Lower leg skin (tissue), 4 donors: Measurements from ENCODE around the gene HERC5. TPM values are rescaled to one million over a fixed set of nuclear protein-coding genes. Genes with fewer than 3 reads are reported as not detected.

Experiments used
- DNase-seq, 2 donors: peaks; one replicate each; pipeline ENCODE4 v3.0.0-alpha.2; 2019; ENCODE audit warnings: low spot score in 2 of 2
- H3K4me3 ChIP-seq: fragments of 200-600 bp; sonication (generic); 2 replicates; pipeline ENCODE4 v1.5.1; 2017; ENCODE audit warnings: mild to moderate bottlenecking, low read depth; ENCODE audit not compliant: poor library complexity, severe bottlenecking
- CTCF ChIP-seq, 3 donors: fragments of 450-650 bp; IDR thresholded peaks; one replicate each; pipeline ENCODE4 v1.5.1; 2016; ENCODE audit warnings: antibody characterized with exemption in 3 of 3, mild to moderate bottlenecking in 3 of 3, moderate library complexity in 2 of 3
- POLR2A ChIP-seq, 2 donors: fragments of 450-650 bp; IDR thresholded peaks; one replicate each; pipeline ENCODE4 v1.6.1; 2016 to 2017; ENCODE audit warnings: antibody characterized with exemption in 2 of 2, mild to moderate bottlenecking in 1 of 2, moderate library complexity in 1 of 2
- WGBS, 2 donors: methylation state at CpG; one replicate each; pipeline ENCODE4 v1.1.5; 2018; 5-methylcytosine and 5-hydroxymethylcytosine counted together
- intact Hi-C: fragments of 100-400 bp; cut with DNase I; formaldehyde crosslinking; loops from one replicate; pipeline ENCODE4 v1.15.0; 2023; ENCODE audit warnings: low total_unique reads
- total RNA-seq, 4 donors: library from RNA; depleted of rRNA; stranded (reverse); fragments of >200 nt; gene quantifications; one replicate each; pipeline ENCODE4 v1.1.0, GENCODE V29; 2016

Gene HERC5
- total RNA-seq, 4 donors from 2014 or later: 0.51 to 2.7 (median 1.9) TPM

DNA sequence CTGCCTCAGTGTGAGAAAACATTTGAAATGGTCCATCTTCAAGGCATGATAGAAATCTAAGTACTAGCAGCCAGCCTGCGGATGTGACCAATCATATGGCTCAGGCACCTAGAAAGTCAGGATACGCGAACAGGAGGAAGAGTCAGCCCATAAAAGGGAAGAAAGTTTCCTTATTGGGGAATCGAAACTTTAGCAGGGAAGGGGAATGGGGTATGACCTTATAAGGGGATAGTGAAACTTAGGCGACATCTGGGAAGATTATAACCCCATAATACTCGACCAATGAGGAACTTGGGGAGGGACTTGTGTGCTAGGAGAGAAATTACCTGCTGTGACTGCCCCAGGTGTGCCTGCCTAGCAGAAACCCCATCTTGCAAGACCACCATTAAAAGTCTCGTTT lies 92.9 kb downstream of the HERC5 start:
- DNase-seq: no peak
- H3K4me3 ChIP-seq: no peak overlapping the region
- TF ChIP-seq POLR2A (IDR thresholded peaks at IDR 0.05) (no peak), CTCF (IDR thresholded peaks at IDR 0.05) (no peak)
- WGBS, 2 donors: 88 to 89% methylated on average over 7 of the region's 7 CpGs
- intact Hi-C loops: no loop called here

Other genes with a start within 250 kb of the HERC5 start
- 10 to 100 TPM in 1 of 4 donors, 1 to 10 TPM in 3; 7.4 to 13.6 (median 8.2) TPM for gene PPM1K, start 172.6 kb upstream of the HERC5 start, total RNA-seq
- gene HERC6, start 78.3 kb upstream of the HERC5 start, total RNA-seq: 1 to 10 TPM in 3 of 4 donors, under 1 TPM in 1; 0.46 to 8.8 (median 4.3) TPM
- 100 to 1,000 TPM in 1 of 4 donors, 10 to 100 TPM in 3; 83.8 to 110 (median 85.7) TPM for gene PYURF, start 66.7 kb downstream of the HERC5 start, total RNA-seq
- gene HERC3, start 135.4 kb downstream of the HERC5 start, total RNA-seq: 10 to 100 TPM; 49.6 to 64.3 (median 52.2) TPM
- 1 to 10 TPM; 1.2 to 2.0 (median 1.7) TPM for gene NAP1L5, start 240.7 kb downstream of the HERC5 start, total RNA-seq